GM10248 (cell line): ENCODE measurements around the gene IGFL4.

Source experiments
- CTCF ChIA-PET: fragments of 300-600 bp; sonication (Branson Sonifier 250); formaldehyde crosslinking; extraction: SDS; loops from one replicate; lab custom pipeline; 2021; ENCODE audit warnings: antibody characterized with exemption; lab: Yijun Ruan, JAX
- POLR2A ChIA-PET: fragments of 350-650 bp; sonication (Branson Sonifier 250); formaldehyde crosslinking; extraction: SDS; loops from one replicate; lab custom pipeline; 2020; ENCODE audit warnings: antibody characterized with exemption; lab: Yijun Ruan, JAX
- DNase-seq: peaks from one replicate; pipeline ENCODE4 v3.0.0; 2012; ENCODE audit errors: extremely low spot score
- TF ChIP-seq, protein P1 (sequence below): IDR thresholded peaks from 2 replicates; pipeline ENCODE4 v1.5.1; 2012; ENCODE audit warnings: mild to moderate bottlenecking, low read depth; ENCODE audit errors: extremely low read depth, missing control alignments, control extremely low read depth

Gene IGFL4

GRCh38 chr19:46035546-46035945, 5.3 kb downstream of the IGFL4 start:
- CTCF ChIA-PET: interaction anchor here (1.0 kb wide), 1 partner anchor 230 kb away, joined by 3 read pairs; no protein-coding TSS in a partner anchor
- no peak for DNase-seq
- TF ChIP-seq, protein P1, sequence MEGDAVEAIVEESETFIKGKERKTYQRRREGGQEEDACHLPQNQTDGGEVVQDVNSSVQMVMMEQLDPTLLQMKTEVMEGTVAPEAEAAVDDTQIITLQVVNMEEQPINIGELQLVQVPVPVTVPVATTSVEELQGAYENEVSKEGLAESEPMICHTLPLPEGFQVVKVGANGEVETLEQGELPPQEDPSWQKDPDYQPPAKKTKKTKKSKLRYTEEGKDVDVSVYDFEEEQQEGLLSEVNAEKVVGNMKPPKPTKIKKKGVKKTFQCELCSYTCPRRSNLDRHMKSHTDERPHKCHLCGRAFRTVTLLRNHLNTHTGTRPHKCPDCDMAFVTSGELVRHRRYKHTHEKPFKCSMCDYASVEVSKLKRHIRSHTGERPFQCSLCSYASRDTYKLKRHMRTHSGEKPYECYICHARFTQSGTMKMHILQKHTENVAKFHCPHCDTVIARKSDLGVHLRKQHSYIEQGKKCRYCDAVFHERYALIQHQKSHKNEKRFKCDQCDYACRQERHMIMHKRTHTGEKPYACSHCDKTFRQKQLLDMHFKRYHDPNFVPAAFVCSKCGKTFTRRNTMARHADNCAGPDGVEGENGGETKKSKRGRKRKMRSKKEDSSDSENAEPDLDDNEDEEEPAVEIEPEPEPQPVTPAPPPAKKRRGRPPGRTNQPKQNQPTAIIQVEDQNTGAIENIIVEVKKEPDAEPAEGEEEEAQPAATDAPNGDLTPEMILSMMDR: no peak
- POLR2A ChIA-PET: no interaction called here

GRCh38 chr19:46033401-46033800, 7.4 kb downstream of the IGFL4 start:
- DNase-seq: no peak
- ChIA-PET POLR2A (no interaction called here), CTCF (interaction anchor here (1.5 to 3.2 kb wide), 4 partner anchors 15 to 231 kb away, joined by 4 to 20 read pairs (median 6); no protein-coding TSS in a partner anchor)
- TF ChIP-seq, protein P1: no peak

DNA sequence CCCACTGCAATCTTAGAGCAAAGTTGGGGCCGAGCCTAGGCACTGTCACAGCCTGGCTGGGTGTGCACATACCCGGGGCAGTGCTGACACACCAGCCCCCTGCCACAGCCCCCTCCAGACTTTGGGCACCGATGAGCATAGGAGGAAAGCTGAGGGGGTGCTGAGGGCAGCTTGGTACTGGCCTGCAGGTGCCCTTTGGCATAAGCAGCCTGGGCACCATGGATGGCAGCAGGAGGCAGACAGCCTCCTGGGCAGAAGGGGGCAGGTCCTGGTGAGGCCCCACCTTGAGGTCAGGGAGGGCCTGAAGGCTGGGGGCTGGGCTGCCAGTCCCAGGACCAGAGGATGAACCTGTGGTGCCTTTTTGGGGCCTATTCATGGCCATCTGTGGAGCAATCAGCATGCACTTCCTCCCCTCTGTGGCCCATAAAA, 8.2 kb downstream of the IGFL4 start:
- POLR2A ChIA-PET: no interaction called here
- CTCF ChIA-PET: interaction anchor here (0.8 to 3.2 kb wide), 5 partner anchors 10 to 232 kb away, joined by 3 to 20 read pairs (median 4); no protein-coding TSS in a partner anchor
- TF ChIP-seq, protein P1: no peak
- no peak for DNase-seq

GRCh38 chr19:46031781-46032596, 8.8 kb downstream of the IGFL4 start:
- CTCF ChIA-PET: interaction anchor here (0.8 to 3.2 kb wide), 5 partner anchors 10 to 233 kb away, joined by 3 to 20 read pairs (median 4); no protein-coding TSS in a partner anchor
- POLR2A ChIA-PET: no interaction called here
- DNase-seq: no peak
- TF ChIP-seq, protein P1: no peak

GRCh38 chr19:46030812-46031550, 9.8 kb downstream of the IGFL4 start:
- CTCF ChIA-PET: no interaction called here
- no peak for DNase-seq
- POLR2A ChIA-PET: no interaction called here
- TF ChIP-seq, protein P1: no peak

DNA sequence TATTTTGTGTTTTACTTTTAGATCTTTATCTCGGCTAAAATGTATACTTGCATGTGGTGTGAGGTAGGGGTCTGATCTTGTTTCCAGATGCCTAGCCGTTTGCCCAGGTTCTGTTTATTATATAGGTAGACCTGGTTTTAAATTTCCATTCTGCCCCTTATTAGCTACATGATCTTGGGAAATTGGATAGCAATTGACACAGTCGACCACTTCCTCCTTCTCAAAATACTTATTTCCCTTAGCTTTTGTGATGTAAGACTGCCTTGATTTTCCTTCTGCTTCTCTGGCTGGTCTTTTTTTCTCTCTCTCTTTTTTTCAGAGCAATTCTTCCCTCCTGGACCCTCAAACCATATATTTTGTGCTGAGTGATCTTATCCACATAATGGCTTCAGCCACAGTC, 15.0 kb downstream of the IGFL4 start:
- ChIA-PET CTCF (interaction anchor here (1.0 to 5.2 kb wide), 6 partner anchors 9 to 240 kb away, joined by 3 to 91 read pairs (median 8); no protein-coding TSS in a partner anchor), POLR2A (no interaction called here)
- DNase-seq: no peak

More for the DNA sequence above, 15.0 kb downstream of the IGFL4 start:
- TF ChIP-seq, protein P1: no peak
